Upper lobe of left lung (tissue), 6 donors: ENCODE results near the gene NUDT13. TPM values are rescaled to one million over a fixed set of nuclear protein-coding genes. Genes with fewer than 3 reads are reported as not detected.
A peak's percentile ranks its signal among the peaks of the same experiment; 100 is the strongest.

ENCODE experiments used
- ATAC-seq, 2 donors: fragments of 200-7000 bp; cut with Tn5 transposase; one replicate each; pipeline ENCODE4 v1.9.1; 2022; ENCODE audit warnings: mild to moderate bottlenecking in 2 of 2, moderate library complexity in 2 of 2; ENCODE audit not compliant: low FRiP score in 2 of 2
- DNase-seq, 2 donors: peaks; one replicate each; pipeline ENCODE4 v3.0.0-alpha.2; 2019 to 2020
- H3K27ac ChIP-seq, 4 donors: fragments of 200-600 bp; sonication (generic); one replicate each; pipeline ENCODE4 v1.5.1; 2016 to 2019
- H3K27me3 ChIP-seq, 4 donors: fragments of 200-600 bp; sonication (generic); one replicate each; pipeline ENCODE4 v1.5.1; 2017 to 2019
- H3K36me3 ChIP-seq, 4 donors: fragments of 200-600 bp; sonication (generic); one replicate each; pipeline ENCODE4 v1.5.1; 2016 to 2019
- H3K4me1 ChIP-seq, 4 donors: fragments of 200-600 bp; sonication (generic); one replicate each; pipeline ENCODE4 v1.5.1; 2018 to 2019
- H3K4me3 ChIP-seq, 4 donors: fragments of 200-600 bp; sonication (generic); one replicate each; pipeline ENCODE4 v1.5.1; 2017 to 2019; ENCODE audit warnings: mild to moderate bottlenecking in 2 of 4, moderate library complexity in 1 of 4
- H3K9me3 ChIP-seq, 4 donors: fragments of 200-600 bp; sonication (generic); one replicate each; pipeline ENCODE4 v1.5.1; 2018 to 2019
- CTCF ChIP-seq, 6 experiments: fragments of 450-650 bp in 4 of 6; fragments of 200-600 bp in 2 of 6; sonication (generic) in 2 of 6; IDR thresholded peaks; one replicate each; pipeline ENCODE4 v1.5.1; 2016 to 2019; ENCODE audit warnings: antibody characterized with exemption in 6 of 6
- EP300 ChIP-seq, 4 donors: sonication (generic); formaldehyde crosslinking; IDR thresholded peaks; one replicate each; pipeline ENCODE4 v1.5.1; 2017; ENCODE audit warnings: antibody characterized with exemption in 4 of 4, control low read depth in 2 of 4
- POLR2A ChIP-seq, 4 donors: fragments of 450-650 bp; IDR thresholded peaks; one replicate each; pipeline ENCODE4 v1.5.1; 2016 to 2017; ENCODE audit warnings: antibody characterized with exemption in 4 of 4, mild to moderate bottlenecking in 2 of 4
- POLR2AphosphoS5 ChIP-seq, 2 donors: sonication (generic); formaldehyde crosslinking; IDR thresholded peaks; one replicate each; pipeline ENCODE4 v1.5.1; 2017; ENCODE audit warnings: antibody characterized with exemption in 2 of 2
- WGBS, 2 donors: methylation state at CpG; one replicate each; pipeline ENCODE4 v1.1.5; 2017 to 2018; 5-methylcytosine and 5-hydroxymethylcytosine counted together
- total RNA-seq, 6 donors: library from RNA; depleted of rRNA in 4 of 6; stranded (reverse); fragments of >200 nt in 4 of 6; gene quantifications; one replicate each; pipeline versions ENCODE4 v1.1.0 to v1.2.1, GENCODE V29; 2016 to 2021
- donor health status: DM: no; HTN: no; CAD: no; lungs with moderate emphysema.
- donor health status: DM: no; HTN: yes; CAD: no; lungs with severe emphysema.

The NUDT13 gene
- total RNA-seq, 6 donors from 2014 or later: 1.0 to 4.6 (median 2.7) TPM

- Histone ChIP-seq H3K27me3 (no peaks in the 10 kb centered on the region), H3K9me3 (no peaks in the 10 kb centered on the region), H3K4me3 (no peak overlapping the region), H3K27ac (no peak overlapping the region), H3K36me3 (peaks cover 0 to 42% (median 10%) of the 10 kb centered on the region in 4 donors), H3K4me1 (peaks cover 8 to 15% (median 10%) of the 10 kb centered on the region in 4 donors)
- no peak for TF ChIP-seq POLR2AphosphoS5 (IDR thresholded peaks at IDR 0.05)
- no peak for TF ChIP-seq POLR2A (IDR thresholded peaks at IDR 0.05)
- TF ChIP-seq CTCF (IDR thresholded peaks at IDR 0.05): no peak
- TF ChIP-seq EP300 (IDR thresholded peaks at IDR 0.05): no peak
- DNase-seq: no peak
- no peak for ATAC-seq
Measured at GRCh38 chr10:73073627-73074026, 36.6 kb upstream of the NUDT13 start.

- Histone ChIP-seq H3K27ac (peak overlapping the region in 1 of 4 donors; percentile 83), H3K4me3 (no peak overlapping the region), H3K36me3 (peaks cover 0 to 35% (median 6%) of the 10 kb centered on the region in 4 donors), H3K9me3 (no peaks in the 10 kb centered on the region), H3K4me1 (peaks cover 8 to 15% (median 10%) of the 10 kb centered on the region in 4 donors), H3K27me3 (no peaks in the 10 kb centered on the region)
- ATAC-seq: no peak
- TF ChIP-seq CTCF (IDR thresholded peaks at IDR 0.05) (no peak), POLR2AphosphoS5 (IDR thresholded peaks at IDR 0.05) (no peak), POLR2A (IDR thresholded peaks at IDR 0.05) (no peak), EP300 (IDR thresholded peaks at IDR 0.05) (no peak)
- WGBS, 2 donors: 96 to 100% methylated on average over 3 of the region's 3 CpGs
- no peak for DNase-seq
Measured at GRCh38 chr10:73075829-73076228, 34.4 kb upstream of the NUDT13 start.

GRCh38 chr10:73076360-73077183 is 33.7 kb upstream of the NUDT13 start:
- TF ChIP-seq EP300 (IDR thresholded peaks at IDR 0.05): no peak
- no peak for TF ChIP-seq CTCF (IDR thresholded peaks at IDR 0.05)
- TF ChIP-seq POLR2A (IDR thresholded peaks at IDR 0.05): no peak
- no peak for TF ChIP-seq POLR2AphosphoS5 (IDR thresholded peaks at IDR 0.05)
- DNase-seq (peak in 1 of 2 donors; percentile 57), ATAC-seq (peak; percentile 63 to 88)
- peaks cover 8 to 15% (median 11%) of the 10 kb centered on the region in 4 donors for H3K4me1 ChIP-seq
- H3K27ac ChIP-seq: peak overlapping the region; percentile 54 to 83 (median 61)
- H3K36me3 ChIP-seq: peaks cover 0 to 28% (median 4%) of the 10 kb centered on the region in 4 donors
- 28 to 35% methylated on average over 6 of the region's 6 CpGs for WGBS, 2 donors
- no peaks in the 10 kb centered on the region for H3K27me3 ChIP-seq
- H3K4me3 ChIP-seq: peak overlapping the region in 2 of 4 donors; percentile 7 to 23
- no peaks in the 10 kb centered on the region for H3K9me3 ChIP-seq

- WGBS, 2 donors: 93 to 95% methylated on average over 3 of the region's 3 CpGs
- no peak for ATAC-seq
- Histone ChIP-seq H3K4me3 (no peak overlapping the region), H3K27me3 (no peaks in the 10 kb centered on the region), H3K36me3 (no peaks in the 10 kb centered on the region), H3K4me1 (peaks cover 17 to 35% (median 24%) of the 10 kb centered on the region in 4 donors), H3K9me3 (no peaks in the 10 kb centered on the region), H3K27ac (no peak overlapping the region)
- no peak for DNase-seq
- TF ChIP-seq POLR2A (IDR thresholded peaks at IDR 0.05): no peak
- TF ChIP-seq POLR2AphosphoS5 (IDR thresholded peaks at IDR 0.05): no peak
- no peak for TF ChIP-seq CTCF (IDR thresholded peaks at IDR 0.05)
- no peak for TF ChIP-seq EP300 (IDR thresholded peaks at IDR 0.05)
Measured at GRCh38 chr10:73079779-73080541, 30.3 kb upstream of the NUDT13 start.
